Large intestine (tissue), 3 donors: ENCODE data around the gene PLAAT4. TPM values are rescaled to one million over a fixed set of nuclear protein-coding genes. Genes with fewer than 3 reads are reported as not detected.
"Not testable (repeated sequence)": the region's sequence is repeated elsewhere in the genome, so short reads cannot be mapped to it uniquely, and the experiment has no call there.

Experiments
- DNase-seq, 2 donors: peaks; one replicate each; pipeline versions ENCODE4 v3.0.0 to v3.0.0-alpha.2; 2013
- H3K27ac ChIP-seq: one replicate; pipeline ENCODE4 v1.5.1; 2013; ENCODE audit warnings: low read length
- H3K27me3 ChIP-seq: 2 replicates; pipeline ENCODE4 v1.6.1; 2013; ENCODE audit warnings: low read length; ENCODE audit not compliant: control insufficient read depth, insufficient read depth
- H3K36me3 ChIP-seq: 2 replicates; pipeline ENCODE4 v1.6.1; 2013; ENCODE audit warnings: low read length; ENCODE audit not compliant: control insufficient read depth, insufficient read depth
- H3K4me1 ChIP-seq: one replicate; pipeline ENCODE4 v1.6.1; 2013; ENCODE audit warnings: low read length; ENCODE audit not compliant: control insufficient read depth, insufficient read depth
- H3K4me3 ChIP-seq: one replicate; pipeline ENCODE4 v1.5.1; 2013; ENCODE audit warnings: low read length
- H3K9me3 ChIP-seq: one replicate; pipeline ENCODE4 v1.6.1; 2013; ENCODE audit warnings: mild to moderate bottlenecking, low read depth, low read length, moderate library complexity; ENCODE audit not compliant: control insufficient read depth
- WGBS: methylation state at CpG from one replicate; pipeline ENCODE4 v1.1.5; 2013; ENCODE audit warnings: low lambda C conversion rate; ENCODE audit not compliant: insufficient coverage; 5-methylcytosine and 5-hydroxymethylcytosine counted together
- polyA plus RNA-seq: library from polyadenylated mRNA; unstranded; fragments of 120-200 nt; gene quantifications from one replicate; pipeline ENCODE4 v1.2.1, GENCODE V29; 2013

PLAAT4 gene
- polyA plus RNA-seq, 1 donor: 20.3 TPM

- H3K4me3 ChIP-seq: no peak overlapping the region
- no peak overlapping the region for H3K27ac ChIP-seq
- no CpG with 5 or more reads among the region's 1 CpG for WGBS
- no peak for DNase-seq
- no peaks in the 10 kb centered on the region for H3K27me3 ChIP-seq
- H3K36me3 ChIP-seq: no peaks in the 10 kb centered on the region
- peaks cover 23% of the 10 kb centered on the region for H3K4me1 ChIP-seq
- H3K9me3 ChIP-seq: no peaks in the 10 kb centered on the region
These were observed 874 bp upstream of the PLAAT4 start for GRCh38 chr11:63535734-63536133.

GRCh38 chr11:63537293-63538101 is 889 bp downstream of the PLAAT4 start:
- Histone ChIP-seq H3K27ac (peak overlapping the region; percentile 21), H3K9me3 (no peaks in the 10 kb centered on the region), H3K4me3 (peak overlapping the region; percentile 25), H3K4me1 (peaks cover 20% of the 10 kb centered on the region), H3K36me3 (no peaks in the 10 kb centered on the region), H3K27me3 (no peaks in the 10 kb centered on the region)
- peak in 1 of 2 donors; percentile 25 for DNase-seq
- 80% methylated on average over 1 of the region's 8 CpGs for WGBS

GRCh38 chr11:63542506-63542905 is 5.9 kb downstream of the PLAAT4 start:
- H3K4me1 ChIP-seq, DNase-seq, H3K36me3 ChIP-seq, H3K9me3 ChIP-seq, H3K27ac ChIP-seq, H3K4me3 ChIP-seq, H3K27me3 ChIP-seq: not testable (repeated sequence)
- no CpG with 5 or more reads among the region's 2 CpGs for WGBS

GRCh38 chr11:63543711-63544110 is 7.1 kb downstream of the PLAAT4 start:
- Histone ChIP-seq H3K4me3 (no peak overlapping the region), H3K27ac (no peak overlapping the region), H3K9me3 (no peaks in the 10 kb centered on the region), H3K4me1 (no peaks in the 10 kb centered on the region), H3K27me3 (no peaks in the 10 kb centered on the region), H3K36me3 (no peaks in the 10 kb centered on the region)
- no peak for DNase-seq
- WGBS: 80% methylated on average over 1 of the region's 2 CpGs

- Histone ChIP-seq H3K27me3 (no peaks in the 10 kb centered on the region), H3K4me3 (no peak overlapping the region), H3K36me3 (no peaks in the 10 kb centered on the region), H3K4me1 (no peaks in the 10 kb centered on the region), H3K27ac (no peak overlapping the region), H3K9me3 (no peaks in the 10 kb centered on the region)
- no peak for DNase-seq
- no CpG with 5 or more reads among the region's 1 CpG for WGBS
These were observed 10.5 kb downstream of the PLAAT4 start for GRCh38 chr11:63547061-63547460.

GRCh38 chr11:63548178-63548577 is 11.6 kb downstream of the PLAAT4 start:
- H3K9me3 ChIP-seq: no peaks in the 10 kb centered on the region

GRCh38 chr11:63549411-63549810 is 12.8 kb downstream of the PLAAT4 start:
- no peak for DNase-seq
- Histone ChIP-seq H3K9me3 (no peaks in the 10 kb centered on the region), H3K4me3 (no peak overlapping the region), H3K4me1 (no peaks in the 10 kb centered on the region), H3K27ac (no peak overlapping the region), H3K36me3 (no peaks in the 10 kb centered on the region), H3K27me3 (no peaks in the 10 kb centered on the region)
- WGBS: no CpG with 5 or more reads among the region's 4 CpGs

More at GRCh38 chr11:63548178-63548577, 11.6 kb downstream of the PLAAT4 start:
- H3K27me3 ChIP-seq: no peaks in the 10 kb centered on the region
- no peak for DNase-seq
- H3K4me3 ChIP-seq: no peak overlapping the region
- H3K27ac ChIP-seq: no peak overlapping the region
- H3K36me3 ChIP-seq: no peaks in the 10 kb centered on the region
- 100% methylated on average over 1 of the region's 4 CpGs for WGBS
- no peaks in the 10 kb centered on the region for H3K4me1 ChIP-seq

GRCh38 chr11:63550156-63550700 is 13.6 kb downstream of the PLAAT4 start:
- not testable (repeated sequence) for H3K27me3 ChIP-seq, H3K27ac ChIP-seq, H3K4me3 ChIP-seq, H3K9me3 ChIP-seq, H3K4me1 ChIP-seq, H3K36me3 ChIP-seq, DNase-seq
- WGBS: no CpG with 5 or more reads among the region's 31 CpGs

GRCh38 chr11:63551091-63551888 is 14.7 kb downstream of the PLAAT4 start:
- Histone ChIP-seq H3K27me3 (no peaks in the 10 kb centered on the region), H3K36me3 (no peaks in the 10 kb centered on the region), H3K4me1 (no peaks in the 10 kb centered on the region), H3K4me3 (no peak overlapping the region), H3K27ac (no peak overlapping the region), H3K9me3 (no peaks in the 10 kb centered on the region)
- no CpG with 5 or more reads among the region's 27 CpGs for WGBS
- no peak for DNase-seq

GRCh38 chr11:63551889-63552266 is 15.3 kb downstream of the PLAAT4 start:
- Histone ChIP-seq H3K27me3 (no peaks in the 10 kb centered on the region), H3K4me1 (no peaks in the 10 kb centered on the region), H3K27ac (no peak overlapping the region), H3K4me3 (no peak overlapping the region), H3K36me3 (no peaks in the 10 kb centered on the region), H3K9me3 (no peaks in the 10 kb centered on the region)
- DNase-seq: no peak
- no CpG with 5 or more reads among the region's 6 CpGs for WGBS
